Esophagus squamous epithelium (tissue), 5 donors: Measurements from ENCODE around the gene CYBC1. TPM values are rescaled to one million over a fixed set of nuclear protein-coding genes. Genes with fewer than 3 reads are reported as not detected.
A peak's percentile ranks its signal among the peaks of the same experiment; 100 is the strongest.

Experiments
- DNase-seq: peaks from one replicate; lab custom pipeline; 2025; lab: John Stamatoyannopoulos, UW
- H3K27ac ChIP-seq, 4 donors: fragments of 200-600 bp; sonication (generic); one replicate each; pipeline ENCODE4 v1.5.1; 2016 to 2019; ENCODE audit warnings: mild to moderate bottlenecking in 1 of 4
- H3K27me3 ChIP-seq, 4 donors: fragments of 200-600 bp; sonication (generic); 1 replicate in 3 of 4; 2 replicates in 1 of 4; pipeline versions ENCODE4 v1.5.1 to v1.6.0; 2017 to 2021; ENCODE audit warnings: antibody characterized with exemption in 1 of 4
- H3K36me3 ChIP-seq, 3 donors: fragments of 200-600 bp; sonication (generic); one replicate each; pipeline ENCODE4 v1.5.1; 2016 to 2019
- H3K4me1 ChIP-seq, 3 donors: fragments of 200-600 bp; sonication (generic); one replicate each; pipeline ENCODE4 v1.5.1; 2017 to 2019
- H3K4me3 ChIP-seq, 4 donors: fragments of 200-600 bp; sonication (generic); 1 replicate in 3 of 4; 2 replicates in 1 of 4; pipeline ENCODE4 v1.5.1; 2016 to 2019; ENCODE audit warnings: mild to moderate bottlenecking in 2 of 4, moderate library complexity in 1 of 4
- H3K9me3 ChIP-seq, 3 donors: fragments of 200-600 bp; sonication (generic); one replicate each; pipeline ENCODE4 v1.5.1; 2016 to 2019
- CTCF ChIP-seq, 6 experiments: fragments of 450-650 bp in 4 of 6; fragments of 200-600 bp in 2 of 6; sonication (generic) in 2 of 6; IDR thresholded peaks; one replicate each; pipeline ENCODE4 v1.5.1; 2016 to 2019; ENCODE audit warnings: antibody characterized with exemption in 6 of 6, mild to moderate bottlenecking in 4 of 6, moderate library complexity in 4 of 6
- POLR2A ChIP-seq, 4 donors: fragments of 450-650 bp; IDR thresholded peaks; one replicate each; pipeline ENCODE4 v1.6.1; 2017; ENCODE audit warnings: antibody characterized with exemption in 4 of 4, mild to moderate bottlenecking in 4 of 4, moderate library complexity in 3 of 4
- WGBS, 2 donors: methylation state at CpG; one replicate each; pipeline ENCODE4 v1.1.5; 2018; 5-methylcytosine and 5-hydroxymethylcytosine counted together
- intact Hi-C: fragments of 100-400 bp; cut with DNase I; formaldehyde crosslinking; loops from one replicate; pipeline ENCODE4 v1.15.0; 2022
- total RNA-seq, 4 donors: library from RNA; depleted of rRNA; stranded (reverse); fragments of >200 nt; gene quantifications; one replicate each; pipeline ENCODE4 v1.1.0, GENCODE V29; 2016
- donor health status: DM: yes; HTN: yes; CAD: no.

The CYBC1 gene
- total RNA-seq, 4 donors from 2014 or later = 31.7 to 74.3 (median 51.1) TPM

GRCh38 chr17:82441691-82442487 is 8.7 kb downstream of the CYBC1 start:
- TF ChIP-seq CTCF (IDR thresholded peaks at IDR 0.05) (no peak), POLR2A (IDR thresholded peaks at IDR 0.05) (no peak)
- Histone ChIP-seq H3K4me1 (peaks cover 10 to 66% (median 28%) of the 10 kb centered on the region in 3 donors), H3K9me3 (no peaks in the 10 kb centered on the region), H3K27ac (no peak overlapping the region), H3K4me3 (no peak overlapping the region), H3K27me3 (no peaks in the 10 kb centered on the region), H3K36me3 (peaks cover 6 to 85% (median 21%) of the 10 kb centered on the region in 3 donors)
- no peak for DNase-seq
- intact Hi-C loops = no loop called here
- 92 to 93% methylated on average over 4 to 11 of the region's 27 CpGs for WGBS, 2 donors

GRCh38 chr17:82440991-82441627 is 9.4 kb downstream of the CYBC1 start:
- H3K36me3 ChIP-seq = peaks cover 6 to 86% (median 21%) of the 10 kb centered on the region in 3 donors
- DNase-seq = no peak

DNA sequence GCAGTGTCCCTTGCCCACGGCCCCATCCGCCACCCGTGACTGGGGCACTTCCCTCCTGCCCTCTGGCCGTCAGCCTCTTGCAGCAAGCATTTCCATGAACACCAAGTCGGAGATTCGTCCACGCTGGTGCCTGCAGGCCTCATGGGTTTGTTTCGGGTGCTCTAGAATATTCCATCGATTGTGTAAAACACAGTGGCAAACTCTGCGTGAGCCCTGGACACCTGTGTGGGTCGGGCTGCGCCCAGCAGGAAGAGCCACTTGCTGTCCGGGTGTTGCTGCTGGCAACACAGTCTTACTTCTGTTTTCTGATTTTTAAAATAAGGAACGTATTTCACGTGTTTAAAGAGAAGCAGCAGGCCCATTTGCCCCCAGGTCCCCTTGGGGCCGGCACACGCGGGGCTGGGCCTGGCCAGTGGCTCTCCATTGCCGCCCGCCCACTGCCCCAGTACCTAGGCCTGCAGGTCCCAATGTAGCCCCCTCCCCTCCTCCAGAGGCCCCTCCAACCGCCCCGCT is 10.0 kb downstream of the CYBC1 start:
- H3K9me3 ChIP-seq = no peaks in the 10 kb centered on the region
- WGBS, 2 donors = 70 to 78% methylated on average over 10 to 17 of the region's 22 CpGs
- no peaks in the 10 kb centered on the region for H3K27me3 ChIP-seq
- DNase-seq = no peak
- H3K4me1 ChIP-seq = peaks cover 3 to 52% (median 22%) of the 10 kb centered on the region in 3 donors
- peak overlapping the region in 2 of 4 donors; percentile 4 to 30 for H3K4me3 ChIP-seq
- peaks cover 6 to 86% (median 21%) of the 10 kb centered on the region in 3 donors for H3K36me3 ChIP-seq
- intact Hi-C loops = no loop called here
- peak overlapping the region in 2 of 4 donors; percentile 23 to 45 for H3K27ac ChIP-seq
- TF ChIP-seq POLR2A (IDR thresholded peaks at IDR 0.05) (no peak), CTCF (IDR thresholded peaks at IDR 0.05) (no peak)

More at GRCh38 chr17:82440991-82441627, 9.4 kb downstream of the CYBC1 start:
- Histone ChIP-seq H3K4me3 (peak overlapping the region in 2 of 4 donors; percentile 4 to 30), H3K27ac (peak overlapping the region in 2 of 4 donors; percentile 23 to 45), H3K4me1 (peaks cover 7 to 58% (median 27%) of the 10 kb centered on the region in 3 donors), H3K9me3 (no peaks in the 10 kb centered on the region), H3K27me3 (no peaks in the 10 kb centered on the region)
- intact Hi-C loops = no loop called here
- 28 to 77% methylated on average over 4 to 6 of the region's 17 CpGs for WGBS, 2 donors
- no peak for TF ChIP-seq POLR2A (IDR thresholded peaks at IDR 0.05)

GRCh38 chr17:82439829-82440365 is 10.7 kb downstream of the CYBC1 start:
- Histone ChIP-seq H3K36me3 (peaks cover 6 to 86% (median 21%) of the 10 kb centered on the region in 3 donors), H3K4me1 (peaks cover 0 to 47% (median 16%) of the 10 kb centered on the region in 3 donors), H3K4me3 (no peak overlapping the region), H3K9me3 (no peaks in the 10 kb centered on the region), H3K27me3 (no peaks in the 10 kb centered on the region), H3K27ac (no peak overlapping the region)
- DNase-seq = no peak
- 94% methylated on average over 20 of the region's 34 CpGs for WGBS, 2 donors
- intact Hi-C loops = no loop called here
- TF ChIP-seq POLR2A (IDR thresholded peaks at IDR 0.05) (no peak), CTCF (IDR thresholded peaks at IDR 0.05) (no peak)

GRCh38 chr17:82439194-82439828 is 11.2 kb downstream of the CYBC1 start:
- peaks cover 0 to 47% (median 11%) of the 10 kb centered on the region in 3 donors for H3K4me1 ChIP-seq
- peaks cover 6 to 81% (median 19%) of the 10 kb centered on the region in 3 donors for H3K36me3 ChIP-seq
- H3K27me3 ChIP-seq = no peaks in the 10 kb centered on the region
- WGBS, 2 donors = no CpG with 5 or more reads among the region's 29 CpGs
- H3K9me3 ChIP-seq = no peaks in the 10 kb centered on the region
- H3K4me3 ChIP-seq = no peak overlapping the region
- TF ChIP-seq CTCF (IDR thresholded peaks at IDR 0.05) = no peak
- intact Hi-C loops = no loop called here
- no peak for DNase-seq
- H3K27ac ChIP-seq = no peak overlapping the region
